DOHH2 (cell line): ENCODE data around the gene SRRM2.

Experiments
- H3F3A ChIP-seq: fragments of 200-600 bp; sonication (generic), shearing (Covaris generic); 2 replicates; pipeline ENCODE4 v1.6.0; 2016; ENCODE audit warnings: antibody characterized with exemption, mild to moderate bottlenecking; ENCODE audit not compliant: control insufficient read depth, insufficient read depth
- H3K27ac ChIP-seq: fragments of 200-600 bp; sonication (generic); 2 replicates; pipeline ENCODE4 v1.5.1; 2014; ENCODE audit warnings: low read depth, mild to moderate bottlenecking, low read length, moderate library complexity
- H3K27me3 ChIP-seq: fragments of 200-600 bp; sonication (generic); 2 replicates; pipeline ENCODE4 v1.6.1; 2014; ENCODE audit warnings: mild to moderate bottlenecking, low read length, mixed read lengths; ENCODE audit not compliant: control insufficient read depth
- H3K36me3 ChIP-seq: fragments of 200-600 bp; sonication (generic); 2 replicates; pipeline ENCODE4 v1.6.1; 2014; ENCODE audit warnings: mild to moderate bottlenecking, low read length, moderate library complexity, mixed read lengths; ENCODE audit not compliant: control insufficient read depth
- H3K4me1 ChIP-seq: fragments of 200-600 bp; sonication (generic); 2 replicates; pipeline ENCODE4 v1.6.1; 2014; ENCODE audit warnings: mild to moderate bottlenecking, low read length, mixed read lengths; ENCODE audit not compliant: control insufficient read depth
- H3K4me2 ChIP-seq: fragments of 200-600 bp; sonication (generic); 2 replicates; pipeline ENCODE4 v1.6.0; 2014; ENCODE audit warnings: mild to moderate bottlenecking, low read length, moderate library complexity
- H3K4me3 ChIP-seq: fragments of 200-600 bp; sonication (generic); 2 replicates; pipeline ENCODE4 v1.5.1; 2014; ENCODE audit warnings: mild to moderate bottlenecking, low read length, mixed read lengths
- H3K79me2 ChIP-seq: fragments of 200-600 bp; sonication (generic); 2 replicates; pipeline ENCODE4 v1.6.1; 2014; ENCODE audit warnings: mild to moderate bottlenecking, low read length, mixed read lengths; ENCODE audit not compliant: control insufficient read depth
- H3K9me2 ChIP-seq: fragments of 200-600 bp; sonication (generic); replicated peaks from 2 replicates; pipeline ENCODE4 v1.6.1; 2014; ENCODE audit warnings: mild to moderate bottlenecking, low read length, mixed read lengths; ENCODE audit not compliant: control insufficient read depth
- H3K9me3 ChIP-seq: fragments of 200-600 bp; sonication (generic); 2 replicates; pipeline ENCODE4 v1.6.1; 2014; ENCODE audit warnings: antibody characterized with exemption, low read length, mixed read lengths; ENCODE audit not compliant: control insufficient read depth, insufficient read depth
- H4K20me1 ChIP-seq: fragments of 200-600 bp; sonication (generic); 2 replicates; pipeline ENCODE4 v1.6.0; 2014; ENCODE audit warnings: low read depth, mild to moderate bottlenecking, antibody characterized with exemption, low read length, moderate library complexity; ENCODE audit not compliant: control insufficient read depth, insufficient read depth
- EZH2phosphoT487 ChIP-seq: fragments of 200-600 bp; sonication (generic); IDR thresholded peaks from 2 replicates; pipeline ENCODE4 v1.6.1; 2017; ENCODE audit warnings: borderline replicate concordance, mild to moderate bottlenecking, antibody characterized with exemption, low read length, moderate library complexity, mixed read lengths
- TF ChIP-seq, protein P1 (sequence below): fragments of 200-600 bp; sonication (generic); IDR thresholded peaks from one replicate; pipeline ENCODE4 v1.5.1; 2014; ENCODE audit warnings: antibody characterized with exemption, mild to moderate bottlenecking, low read depth, low read length; ENCODE audit not compliant: poor library complexity, severe bottlenecking

Gene SRRM2

DNA sequence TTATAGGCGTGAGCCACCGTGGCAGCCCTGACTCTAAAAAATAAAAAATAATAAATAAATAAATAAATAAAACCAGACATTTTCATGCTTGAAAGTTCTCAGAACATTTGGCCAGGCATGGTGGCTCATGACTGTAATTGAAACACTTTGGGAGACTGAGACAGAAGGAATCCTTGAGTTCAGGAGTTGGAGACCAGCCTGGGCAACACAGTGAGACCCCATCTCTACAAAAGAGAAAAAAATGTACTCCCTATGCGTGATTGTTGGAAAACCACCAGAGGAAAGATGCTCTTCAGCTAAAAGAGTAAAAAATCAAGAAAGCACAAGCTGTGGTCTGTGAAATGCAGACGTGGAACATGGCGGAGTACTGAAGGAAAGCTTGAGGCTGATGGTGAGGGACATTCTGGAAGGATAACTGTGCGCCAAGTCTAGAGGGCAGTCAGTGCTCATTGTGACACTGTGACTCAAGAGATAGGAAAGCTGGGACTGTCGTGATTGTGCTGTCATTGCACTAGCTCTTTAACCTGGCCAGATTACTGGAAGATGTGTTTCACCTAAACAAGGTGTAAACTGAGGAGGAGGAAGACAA, 28.3 kb upstream of the SRRM2 start:
- Histone ChIP-seq H3K4me2 (no peak overlapping the region), H3K79me2 (no peaks in the 10 kb centered on the region), H3K4me3 (no peak overlapping the region), H3K27ac (no peak overlapping the region), H3K9me3 (no peaks in the 10 kb centered on the region), H3F3A (no peaks in the 10 kb centered on the region), H3K27me3 (peaks cover 15% of the 10 kb centered on the region), H3K36me3 (no peaks in the 10 kb centered on the region), H4K20me1 (no peaks in the 10 kb centered on the region), H3K9me2 (no peaks in the 10 kb centered on the region), H3K4me1 (peaks cover 5% of the 10 kb centered on the region)
- TF ChIP-seq, protein P1, sequence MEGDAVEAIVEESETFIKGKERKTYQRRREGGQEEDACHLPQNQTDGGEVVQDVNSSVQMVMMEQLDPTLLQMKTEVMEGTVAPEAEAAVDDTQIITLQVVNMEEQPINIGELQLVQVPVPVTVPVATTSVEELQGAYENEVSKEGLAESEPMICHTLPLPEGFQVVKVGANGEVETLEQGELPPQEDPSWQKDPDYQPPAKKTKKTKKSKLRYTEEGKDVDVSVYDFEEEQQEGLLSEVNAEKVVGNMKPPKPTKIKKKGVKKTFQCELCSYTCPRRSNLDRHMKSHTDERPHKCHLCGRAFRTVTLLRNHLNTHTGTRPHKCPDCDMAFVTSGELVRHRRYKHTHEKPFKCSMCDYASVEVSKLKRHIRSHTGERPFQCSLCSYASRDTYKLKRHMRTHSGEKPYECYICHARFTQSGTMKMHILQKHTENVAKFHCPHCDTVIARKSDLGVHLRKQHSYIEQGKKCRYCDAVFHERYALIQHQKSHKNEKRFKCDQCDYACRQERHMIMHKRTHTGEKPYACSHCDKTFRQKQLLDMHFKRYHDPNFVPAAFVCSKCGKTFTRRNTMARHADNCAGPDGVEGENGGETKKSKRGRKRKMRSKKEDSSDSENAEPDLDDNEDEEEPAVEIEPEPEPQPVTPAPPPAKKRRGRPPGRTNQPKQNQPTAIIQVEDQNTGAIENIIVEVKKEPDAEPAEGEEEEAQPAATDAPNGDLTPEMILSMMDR = no peak
- TF ChIP-seq EZH2phosphoT487 = no peak

DNA sequence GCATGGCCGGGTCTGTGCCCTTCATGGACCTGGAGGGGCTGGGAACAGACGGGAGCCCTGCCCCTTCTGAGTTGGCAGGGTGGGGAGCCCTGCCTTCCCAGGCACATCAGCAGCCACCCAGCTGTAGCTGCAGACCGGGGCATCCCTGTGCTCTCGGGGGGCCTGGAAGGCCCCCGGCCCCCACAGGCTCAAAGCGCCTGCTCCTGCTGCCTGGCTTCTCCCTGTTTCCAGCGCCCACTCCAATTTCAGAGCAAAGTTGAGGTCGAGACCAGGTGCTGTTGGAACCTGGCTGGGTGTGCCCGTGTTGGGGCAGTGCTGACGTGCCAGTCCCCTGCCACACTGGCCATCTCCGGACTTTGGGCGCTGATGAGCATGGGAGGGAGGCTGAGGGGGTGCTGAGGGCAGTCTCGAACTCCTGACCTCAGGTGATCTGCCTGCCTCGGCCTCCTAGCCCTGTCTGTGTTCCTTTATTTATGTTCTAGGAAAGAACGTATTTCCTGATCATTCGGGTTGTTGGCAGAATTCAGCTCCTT, 27.6 kb upstream of the SRRM2 start:
- H4K20me1 ChIP-seq = no peaks in the 10 kb centered on the region
- H3K4me2 ChIP-seq = no peak overlapping the region
- H3K4me1 ChIP-seq = peaks cover 5% of the 10 kb centered on the region
- peaks cover 15% of the 10 kb centered on the region for H3K27me3 ChIP-seq
- H3K4me3 ChIP-seq = no peak overlapping the region
- H3K36me3 ChIP-seq = no peaks in the 10 kb centered on the region
- H3K79me2 ChIP-seq = no peaks in the 10 kb centered on the region
- H3K9me3 ChIP-seq = no peaks in the 10 kb centered on the region
- H3K27ac ChIP-seq = no peak overlapping the region
- TF ChIP-seq EZH2phosphoT487 = no peak
- H3K9me2 ChIP-seq = no peaks in the 10 kb centered on the region
- H3F3A ChIP-seq = no peaks in the 10 kb centered on the region

- Histone ChIP-seq H3K9me2 (no peaks in the 10 kb centered on the region), H3K4me3 (no peak overlapping the region), H3K4me1 (no peaks in the 10 kb centered on the region), H3K36me3 (no peaks in the 10 kb centered on the region), H3K27me3 (peaks cover 19% of the 10 kb centered on the region), H3K9me3 (no peaks in the 10 kb centered on the region), H3K4me2 (no peak overlapping the region), H4K20me1 (no peaks in the 10 kb centered on the region), H3K27ac (no peak overlapping the region), H3K79me2 (no peaks in the 10 kb centered on the region), H3F3A (no peaks in the 10 kb centered on the region)
- TF ChIP-seq EZH2phosphoT487 = no peak
- TF ChIP-seq, protein P1 = no peak
Observed at GRCh38 chr16:2726923-2727322, 25.5 kb upstream of the SRRM2 start.

GRCh38 chr16:2728034-2728433, 24.4 kb upstream of the SRRM2 start:
- Histone ChIP-seq H3K27me3 (peaks cover 19% of the 10 kb centered on the region), H3K9me3 (no peaks in the 10 kb centered on the region), H3K9me2 (no peaks in the 10 kb centered on the region), H4K20me1 (no peaks in the 10 kb centered on the region), H3K4me2 (no peak overlapping the region), H3K36me3 (no peaks in the 10 kb centered on the region), H3K4me3 (no peak overlapping the region), H3K79me2 (no peaks in the 10 kb centered on the region), H3K4me1 (no peaks in the 10 kb centered on the region), H3K27ac (no peak overlapping the region), H3F3A (no peaks in the 10 kb centered on the region)
- TF ChIP-seq EZH2phosphoT487 = no peak
- TF ChIP-seq, protein P1 = no peak
